HG03103 (cell line): Measurements from ENCODE around the gene GFPT2.
"Not testable (repeated sequence)": the region's sequence is repeated elsewhere in the genome, so short reads cannot be mapped to it uniquely, and the experiment has no call there.

Experiments used
- ATAC-seq: cut with Tn5 transposase; IDR thresholded peaks from one replicate; pipeline ENCODE4 v1.9.1; 2021; ENCODE audit warnings: low read depth; ENCODE audit not compliant: unreplicated experiment

GFPT2 gene

DNA sequence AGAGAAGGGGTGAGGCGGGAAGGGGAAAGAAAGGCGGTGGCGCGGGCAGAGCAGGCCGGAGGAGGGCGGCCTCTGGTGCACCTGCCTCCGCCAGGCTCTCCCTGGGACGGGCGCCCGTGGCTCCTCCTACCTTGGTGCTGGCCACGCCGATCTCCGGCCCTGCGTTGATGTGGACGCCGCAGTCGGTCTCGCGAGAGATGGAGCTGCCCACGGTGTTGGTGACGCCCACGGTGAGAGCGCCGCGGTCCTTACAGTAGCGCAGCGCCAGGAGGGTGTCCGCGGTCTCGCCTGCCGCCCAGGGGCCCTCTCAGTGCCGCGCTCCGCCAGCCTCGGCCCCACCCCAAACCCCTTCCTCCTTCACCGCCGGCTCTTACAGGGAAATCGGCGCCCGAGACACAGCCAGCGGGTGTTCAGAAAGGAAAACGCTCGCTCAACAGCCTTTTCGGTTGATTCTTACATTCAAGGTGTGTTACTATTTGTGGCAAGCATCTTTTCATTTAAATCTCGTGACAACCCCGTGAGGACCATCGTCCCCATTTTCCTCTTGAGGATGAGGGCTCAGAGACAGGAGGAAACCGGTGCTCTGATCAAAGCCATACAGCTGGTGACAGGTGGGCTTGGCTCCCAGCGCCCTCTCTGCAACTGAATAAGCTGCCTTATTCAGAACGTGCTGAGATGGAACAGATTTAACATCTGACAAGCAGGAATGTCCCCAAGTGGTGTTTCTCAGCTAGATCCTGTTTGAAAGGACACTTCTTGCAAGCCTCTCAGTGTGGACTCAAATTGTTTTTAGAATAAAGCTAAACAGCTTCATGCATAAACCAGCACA lies 39.2 kb downstream of the GFPT2 start:
- no peak for ATAC-seq

DNA sequence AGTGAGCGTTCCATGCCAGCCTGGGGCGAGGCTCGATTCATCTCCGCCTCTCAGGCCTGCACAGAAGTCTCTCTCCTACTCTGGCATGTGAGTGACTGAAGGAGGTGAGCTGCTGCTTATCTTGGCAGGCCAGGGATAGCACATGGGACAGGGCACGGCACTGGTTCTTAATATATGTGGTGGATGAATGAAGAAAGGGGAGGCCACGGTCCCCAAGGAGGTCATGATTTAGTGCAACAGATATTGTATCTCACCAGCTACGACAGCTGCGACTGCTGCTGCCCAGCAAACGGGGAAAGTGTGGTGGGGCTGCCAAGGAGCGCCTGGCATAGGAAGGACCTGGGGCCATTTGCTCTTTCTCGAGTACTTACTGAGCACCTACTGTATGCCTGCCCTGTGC lies 41.9 kb downstream of the GFPT2 start:
- no peak for ATAC-seq

DNA sequence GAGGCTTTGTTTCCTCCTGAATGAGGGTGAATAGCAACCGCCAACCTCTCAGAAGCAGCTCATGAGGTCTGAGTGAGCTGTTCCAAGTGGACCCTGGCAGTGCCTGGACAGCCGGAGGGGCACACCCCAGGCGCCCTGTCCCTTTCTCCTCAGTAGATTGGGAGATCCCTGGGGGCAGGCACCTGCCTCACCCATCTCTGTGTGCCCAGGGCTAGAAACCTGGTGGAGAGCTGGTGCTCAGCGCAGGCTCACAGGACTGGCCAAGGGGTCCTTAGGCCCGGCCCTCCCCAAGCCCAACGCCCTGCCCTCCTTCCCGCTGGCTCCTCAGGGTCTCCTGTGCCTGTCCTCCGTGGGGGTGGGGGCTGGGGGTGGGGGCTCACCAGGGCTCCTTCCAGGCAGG lies 46.3 kb downstream of the GFPT2 start:
- ATAC-seq: no peak

DNA sequence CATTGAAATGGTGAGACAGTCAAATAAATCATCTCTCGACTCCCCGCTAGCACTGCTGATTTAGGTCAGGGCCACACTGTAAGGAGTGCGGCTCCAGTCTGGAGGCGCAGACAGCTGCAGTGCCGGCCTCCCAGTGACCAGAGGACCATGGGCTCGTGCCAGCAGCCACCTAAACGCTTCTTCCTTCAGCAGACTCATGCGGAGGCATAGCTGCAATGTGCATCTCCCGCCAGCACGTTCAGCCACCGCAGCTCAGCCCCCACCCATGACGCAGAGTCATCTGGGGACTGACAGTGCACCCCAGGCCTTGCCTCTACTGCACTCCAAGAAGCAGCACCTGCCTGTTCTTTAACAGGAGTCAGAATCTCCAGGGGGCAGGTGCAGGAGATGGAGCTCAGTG lies 47.7 kb downstream of the GFPT2 start:
- no peak for ATAC-seq

DNA sequence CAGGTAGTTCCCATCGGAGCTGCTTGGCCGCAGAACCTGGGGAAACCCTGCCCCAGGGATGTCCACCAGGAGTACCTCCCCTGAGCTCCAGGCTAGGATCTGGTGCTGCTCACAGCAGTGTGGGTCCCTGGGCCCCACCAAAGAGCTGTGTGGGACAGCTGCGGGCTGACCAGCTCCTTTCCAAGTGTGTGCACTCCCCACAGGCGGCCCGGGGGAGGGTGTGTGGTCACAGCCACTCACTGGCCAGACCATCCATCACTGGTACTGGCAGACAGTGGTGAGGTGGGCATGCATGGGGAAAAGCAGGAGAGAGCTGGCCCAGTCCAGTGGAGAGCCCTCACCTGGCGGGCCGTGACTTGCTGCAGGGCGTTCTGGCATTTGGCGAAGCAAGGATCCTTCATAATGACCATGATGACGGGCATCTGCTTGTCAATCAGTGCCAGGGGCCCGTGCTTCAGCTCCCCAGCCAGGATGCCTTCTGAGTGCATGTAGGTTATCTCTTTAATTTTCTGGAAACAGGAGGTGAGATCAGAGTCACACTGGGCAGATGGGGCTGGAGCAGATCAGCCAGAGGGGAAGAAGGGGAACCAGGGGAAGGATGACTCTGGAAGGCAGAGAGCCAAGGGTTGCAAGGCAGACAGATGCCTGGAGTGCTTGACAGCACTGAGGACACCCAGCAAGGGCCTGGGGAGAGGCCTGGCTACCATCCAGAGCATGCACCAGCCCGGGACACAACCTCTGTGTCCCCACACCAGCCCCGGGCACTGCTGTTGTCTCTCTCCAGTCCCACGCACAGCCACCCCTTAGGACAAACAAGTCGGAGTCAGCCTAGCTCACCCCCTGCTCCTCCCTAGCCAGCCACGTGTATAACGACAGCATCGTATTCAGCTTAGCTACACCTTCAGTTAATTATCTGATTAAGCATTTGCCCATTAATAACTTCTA lies 48.4 kb downstream of the GFPT2 start:
- no peak for ATAC-seq

DNA sequence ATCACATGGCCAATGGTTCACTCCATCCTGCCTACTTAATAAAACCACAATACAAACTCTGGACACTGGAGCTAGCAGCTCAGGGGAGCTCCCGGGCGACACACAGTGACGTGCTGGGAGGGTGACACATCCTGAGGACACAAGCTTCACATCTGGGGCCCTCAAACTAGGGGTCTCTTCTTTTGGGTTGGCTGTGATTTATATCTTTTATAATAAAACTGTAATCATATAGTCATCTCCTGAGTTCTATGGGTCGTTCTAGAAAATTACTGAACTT lies 49.2 kb downstream of the GFPT2 start:
- no peak for ATAC-seq

DNA sequence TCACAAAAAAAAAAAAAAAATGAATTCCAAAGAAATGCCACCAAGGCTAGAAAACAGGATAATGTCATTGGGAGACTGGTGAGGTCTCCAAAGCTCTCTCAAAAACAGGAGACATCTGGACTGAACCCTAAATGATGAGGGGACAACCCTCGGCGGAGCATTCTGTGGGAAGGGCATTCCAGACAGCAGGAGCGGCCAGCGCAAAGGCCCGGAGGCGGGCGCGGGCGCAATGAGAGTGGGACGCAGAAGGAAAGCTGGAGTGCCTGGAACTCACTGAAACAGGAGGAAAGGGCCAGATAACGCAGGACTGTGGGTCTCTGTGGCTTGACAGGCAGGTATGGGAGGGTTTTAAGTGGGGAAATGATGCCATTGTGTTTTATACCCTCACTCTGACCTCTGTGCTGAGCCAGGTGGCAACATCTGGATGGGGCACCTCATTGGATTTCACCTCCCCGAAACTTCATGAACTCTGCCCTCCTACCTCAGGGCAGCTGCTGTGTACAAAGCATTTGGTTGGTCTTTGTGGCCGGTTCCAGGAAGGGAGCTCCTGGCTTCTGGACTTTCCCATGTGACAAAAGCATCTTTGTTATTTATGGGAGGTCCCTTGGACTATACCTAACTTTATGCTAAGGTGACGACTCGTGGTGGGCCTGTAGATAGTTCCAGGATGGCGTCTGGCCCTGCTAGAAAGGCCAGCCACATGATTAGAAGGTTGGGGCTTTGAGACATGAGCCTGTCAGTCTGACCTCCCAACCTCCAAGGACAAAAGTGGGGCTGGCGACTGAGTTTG lies 49.7 kb downstream of the GFPT2 start:
- no peak for ATAC-seq

DNA sequence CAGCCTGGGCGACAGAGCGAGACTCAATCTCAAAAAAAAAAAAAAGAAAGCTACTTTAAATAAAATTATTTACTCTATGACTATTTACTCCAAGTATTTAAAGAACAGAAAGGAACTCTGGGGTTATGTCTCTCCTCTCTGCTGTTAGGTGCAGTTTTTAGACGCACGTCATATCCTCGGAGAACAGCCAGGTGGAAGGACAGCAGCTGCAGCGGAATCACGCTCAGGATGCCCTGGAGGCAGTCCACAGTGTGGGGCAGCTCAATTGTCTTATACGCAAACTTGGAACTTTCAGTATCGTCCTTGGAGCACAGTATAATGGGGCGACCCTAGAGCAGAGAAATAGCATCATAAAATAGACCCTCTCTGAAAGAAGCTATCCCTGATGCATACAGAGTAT lies 50.9 kb downstream of the GFPT2 start:
- no peak for ATAC-seq

DNA sequence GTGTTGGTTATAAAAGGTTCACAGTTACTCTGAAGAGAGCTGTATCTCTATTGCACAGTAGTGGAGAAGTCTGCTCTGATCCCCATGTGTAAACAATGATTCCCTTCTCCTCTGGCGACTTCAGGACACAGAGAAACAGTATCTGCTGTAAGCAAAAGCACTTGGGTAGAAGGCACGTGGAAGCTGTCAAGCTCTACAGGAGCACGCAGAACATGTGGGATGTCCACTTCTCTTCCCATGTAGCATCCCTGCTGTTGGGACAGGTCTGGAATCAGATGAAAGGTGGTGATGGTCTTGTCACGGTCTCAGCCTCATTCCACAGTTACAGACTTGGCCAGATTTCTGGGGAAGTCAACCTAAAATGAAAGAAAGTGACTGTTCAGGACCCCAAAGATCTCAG lies 51.9 kb downstream of the GFPT2 start:
- no peak for ATAC-seq

DNA sequence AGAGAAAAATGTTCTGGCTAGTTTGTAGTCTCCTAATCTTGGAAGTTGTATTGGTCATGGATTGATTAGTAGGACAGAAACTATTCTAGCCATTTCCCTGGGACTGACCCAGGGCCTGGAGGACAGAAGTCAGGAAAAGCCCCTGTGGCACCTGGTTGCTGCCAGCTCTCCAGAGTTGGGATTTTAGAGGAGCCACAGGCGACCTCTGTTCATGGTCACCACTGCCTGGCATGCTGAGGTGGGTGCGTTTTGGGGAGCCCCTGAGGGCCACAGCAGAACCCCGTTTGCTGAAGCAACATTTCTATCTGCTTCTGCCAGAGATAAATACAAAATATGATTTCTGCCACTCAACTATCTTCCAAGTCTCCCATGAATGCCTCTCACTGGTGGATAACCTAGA lies 53.6 kb downstream of the GFPT2 start:
- no peak for ATAC-seq

DNA sequence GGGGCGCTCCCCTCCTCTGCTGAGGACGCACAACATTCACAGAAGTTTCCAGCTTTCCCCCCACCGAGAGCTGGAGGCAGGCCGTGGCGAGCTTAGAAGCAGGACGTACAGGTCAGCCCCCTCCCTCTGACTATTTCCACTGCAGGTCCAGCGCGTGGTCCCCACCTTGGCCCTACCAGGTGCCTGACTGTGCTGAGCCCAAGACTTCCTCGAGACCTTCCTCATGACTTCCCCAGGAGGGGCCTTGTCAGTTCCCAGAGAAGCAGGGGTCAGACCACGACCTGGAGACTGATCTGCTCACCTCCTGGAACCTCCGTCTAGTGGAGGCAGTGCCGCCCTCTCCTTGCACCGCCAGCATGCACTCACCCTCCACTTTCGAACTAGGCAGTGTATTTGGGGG lies 54.1 kb downstream of the GFPT2 start:
- not testable (repeated sequence) for ATAC-seq

DNA sequence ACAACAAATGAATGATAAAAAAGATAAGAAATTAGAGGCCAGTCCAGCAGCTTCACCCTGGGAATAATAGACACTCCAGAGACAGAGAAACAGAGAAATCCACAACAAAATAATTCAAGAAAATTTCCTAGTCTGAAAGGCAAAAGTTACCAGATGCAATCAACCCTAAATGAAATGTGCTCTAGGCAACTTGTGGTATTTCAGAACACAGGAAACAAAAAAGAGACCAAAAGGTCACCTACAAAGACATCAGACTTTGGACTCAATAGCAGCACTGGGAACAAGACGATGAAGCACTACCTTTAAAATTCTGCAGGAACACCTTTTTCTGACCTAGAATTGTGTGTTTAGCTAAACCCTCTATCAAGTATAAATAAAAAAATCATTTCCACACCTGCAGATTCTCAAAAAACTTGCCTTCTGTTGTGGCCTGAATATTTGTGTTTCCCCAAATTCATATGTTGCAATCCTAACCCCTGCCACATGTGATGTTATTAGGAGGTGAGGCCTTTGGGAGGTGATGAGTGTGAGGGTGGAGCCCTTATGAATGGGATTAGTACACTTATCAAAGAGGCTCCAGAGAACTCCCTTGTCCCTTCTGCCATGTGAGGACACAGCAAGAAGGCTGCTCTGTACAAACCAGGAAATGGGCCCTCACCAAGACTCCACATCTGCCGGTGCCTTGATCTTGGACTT lies 55.4 kb downstream of the GFPT2 start:
- no peak for ATAC-seq

DNA sequence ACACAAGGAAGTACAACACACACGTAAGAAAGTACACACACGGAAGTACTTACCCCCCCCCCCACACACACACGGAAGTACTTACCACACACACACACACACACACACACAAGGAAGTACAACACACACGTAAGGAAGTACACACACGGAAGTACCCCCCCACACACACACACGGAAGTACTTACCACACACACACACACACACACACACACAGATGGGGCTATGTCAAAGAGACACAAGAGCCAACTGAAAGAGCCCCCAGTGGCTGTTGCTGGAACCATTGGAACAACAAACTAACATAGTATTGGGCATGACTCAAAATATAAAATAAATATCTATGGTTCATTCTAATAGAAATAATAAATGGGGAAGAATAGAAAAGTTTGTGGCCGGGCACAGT lies 56.4 kb downstream of the GFPT2 start:
- no peak for ATAC-seq

DNA sequence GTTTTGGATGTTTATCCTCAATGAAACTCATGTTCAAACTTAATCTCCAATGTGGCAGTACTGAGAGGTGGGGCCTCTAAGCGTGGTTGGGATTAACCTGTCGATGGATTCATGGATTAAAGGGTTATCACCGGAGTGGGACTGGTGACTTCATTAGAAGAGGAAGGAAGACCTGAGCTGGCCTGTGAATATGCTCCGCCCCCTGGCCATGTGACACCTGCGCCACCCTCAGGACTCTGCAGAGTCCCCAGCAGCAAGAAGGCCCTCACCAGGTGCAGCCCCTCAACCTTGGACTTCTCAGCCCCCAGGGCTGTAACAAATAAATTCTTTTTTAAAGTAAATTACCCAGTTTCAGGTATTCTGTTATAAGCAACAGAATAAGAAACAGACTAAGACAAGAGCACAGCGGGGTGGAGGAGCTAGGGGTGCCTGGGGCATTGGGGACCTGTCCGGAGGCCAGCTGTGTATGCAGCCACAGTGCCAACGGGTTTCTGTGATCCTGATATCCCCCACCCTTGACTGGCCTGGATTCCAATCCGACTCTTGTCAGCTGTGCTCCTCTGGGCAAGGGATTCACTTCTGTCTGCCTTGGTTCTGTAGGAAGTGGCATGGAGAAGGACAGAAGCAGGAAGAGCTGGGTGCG lies 58.1 kb downstream of the GFPT2 start:
- ATAC-seq: no peak

DNA sequence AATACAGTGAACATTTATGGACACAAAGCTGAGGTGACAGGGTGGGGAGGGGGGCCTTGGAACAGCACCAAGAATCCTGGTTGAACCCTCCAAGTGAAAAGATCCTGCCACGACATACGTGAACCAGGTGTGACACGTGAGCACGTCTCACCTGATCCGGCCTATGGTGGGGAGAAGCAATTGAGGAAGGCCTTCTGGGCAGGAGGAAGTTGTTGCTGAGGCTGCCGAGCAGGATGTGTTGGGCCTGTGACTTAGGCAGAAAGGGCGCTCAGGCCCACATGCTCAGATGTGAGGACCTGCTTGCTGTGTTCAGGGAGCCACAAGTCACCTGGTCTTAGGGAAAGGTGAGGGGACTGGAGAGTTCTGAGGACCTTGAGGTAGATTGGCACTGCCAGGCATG lies 58.7 kb downstream of the GFPT2 start:
- ATAC-seq: no peak

DNA sequence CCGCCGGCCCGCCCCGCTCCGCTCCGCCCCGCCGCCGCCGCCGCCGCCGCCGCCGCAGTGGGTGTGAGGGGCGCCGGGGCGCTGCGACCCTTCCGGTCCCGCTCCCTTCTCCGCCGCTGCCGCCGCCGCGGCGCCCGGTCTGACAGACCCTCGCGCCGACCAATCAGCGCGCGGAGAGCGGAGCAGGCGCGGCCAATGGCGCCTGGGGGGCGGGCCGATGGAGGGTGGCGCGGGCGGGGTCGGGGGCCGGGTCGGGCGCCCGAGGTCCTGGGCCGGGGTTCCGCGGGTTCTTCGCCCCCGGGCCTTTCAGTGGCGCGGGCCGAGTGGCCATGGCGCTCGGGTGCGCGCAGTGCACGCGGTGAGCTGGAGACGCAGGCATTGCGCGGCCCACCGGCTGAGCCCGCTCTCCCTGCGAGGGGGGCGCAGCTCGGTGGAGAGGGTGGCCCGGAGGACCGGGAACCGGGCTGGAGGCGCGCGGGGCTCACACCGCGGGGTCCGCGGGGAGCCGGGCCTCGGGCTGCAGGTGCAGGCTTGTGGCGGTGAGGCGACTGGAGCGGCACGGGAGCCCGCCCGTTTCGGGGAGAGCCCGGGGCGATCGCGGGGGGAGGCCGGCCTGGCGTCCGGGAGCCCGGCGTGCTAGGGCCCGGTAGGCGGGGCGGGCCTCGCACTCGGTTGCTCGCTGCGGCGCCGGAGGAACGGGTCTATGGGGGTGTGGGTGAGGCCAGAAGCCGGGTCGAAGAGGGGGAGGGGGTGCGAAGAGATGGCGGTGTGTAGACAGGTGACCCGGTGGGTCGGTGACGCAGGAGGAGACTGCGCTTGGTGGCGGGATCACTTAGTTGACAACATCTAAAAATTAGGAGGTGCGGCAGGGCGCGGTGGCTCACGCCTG lies 60.9 kb downstream of the GFPT2 start, which contains the start of gene MAPK9:
Gene MAPK9 (minus strand): TSS at position 141 of the 889 bp plus-strand sequence. CDS start 11,522 bp downstream, outside the sequence.
- peak; percentile 69 for ATAC-seq

DNA sequence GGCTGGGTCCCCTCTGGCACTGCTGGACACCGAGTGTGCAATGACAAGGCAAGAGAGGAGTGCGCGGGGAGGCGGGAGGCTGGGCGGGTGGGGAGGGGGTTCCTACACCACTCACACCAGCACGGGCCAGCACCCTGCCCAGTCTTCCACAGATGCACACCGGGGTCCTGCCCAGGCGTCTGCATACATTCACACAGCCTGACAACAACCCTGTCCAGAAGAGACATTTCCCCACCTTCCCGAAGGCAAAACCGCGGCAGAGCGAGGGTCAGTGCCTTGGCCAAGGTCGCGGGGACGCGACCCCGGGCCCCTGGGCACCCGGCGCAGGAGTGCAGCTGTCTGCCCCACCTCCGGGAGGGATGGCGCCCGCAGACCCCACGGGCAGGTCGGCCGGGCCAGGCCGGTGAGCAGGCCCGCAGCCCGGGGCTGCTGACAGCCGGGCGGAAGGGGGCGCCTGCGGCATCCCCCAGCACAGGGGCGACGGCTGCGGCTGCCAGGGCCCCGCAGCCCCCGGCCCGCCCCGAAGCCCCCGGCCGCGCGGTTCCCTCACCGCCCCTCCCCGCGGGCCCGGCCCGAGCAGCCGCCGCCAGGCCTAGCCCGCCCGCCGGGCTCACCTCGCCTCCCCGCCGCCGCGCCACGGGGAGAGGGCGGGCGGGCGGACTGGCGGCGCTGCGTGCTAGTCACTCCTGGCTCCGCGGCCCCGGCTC lies 61.7 kb downstream of the GFPT2 start:
- peak; percentile 27 for ATAC-seq

DNA sequence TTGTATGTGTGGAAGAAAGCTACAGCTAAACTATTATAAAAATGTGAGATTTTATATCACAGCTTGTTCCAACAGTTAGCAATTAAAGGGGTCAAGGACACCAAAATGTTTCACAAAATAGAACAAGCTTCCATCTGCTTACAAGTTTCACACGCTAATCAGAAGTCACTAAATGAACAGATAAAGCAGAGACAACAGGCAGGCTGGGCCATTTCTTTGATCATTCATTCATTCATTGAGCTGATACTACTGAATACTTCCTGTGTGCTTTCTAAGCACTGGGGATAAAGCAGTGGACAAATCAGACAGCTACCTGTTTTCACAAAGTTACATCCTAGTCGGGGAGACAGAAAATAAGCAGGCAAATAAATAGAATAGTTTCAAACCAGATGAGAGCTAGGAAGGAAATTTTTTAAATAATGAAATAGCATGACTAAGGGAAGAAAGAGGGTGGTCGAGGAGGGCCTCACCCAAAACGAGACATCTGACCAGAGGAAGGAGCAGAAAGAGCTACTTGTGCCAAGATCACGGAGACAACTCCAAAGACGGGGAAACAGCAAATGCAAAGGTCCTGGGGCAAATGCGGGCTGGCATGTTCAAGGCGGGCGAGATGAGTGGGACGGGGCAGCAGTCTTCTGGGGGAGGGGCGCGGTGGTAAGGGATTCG lies 62.4 kb downstream of the GFPT2 start:
- ATAC-seq: no peak
